Measurements from ENCODE around the gene ATOSB. TPM values are rescaled to one million over a fixed set of nuclear protein-coding genes. Genes with fewer than 3 reads are reported as not detected.

Gene ATOSB
- total RNA-seq, 2 donors from 2014 or later = 10.6 to 18.8 TPM

GRCh38 chr9:35107297-35108290 lies 8.1 kb downstream of the ATOSB start:
- ATAC-seq (replicated peaks) = no peak
- peaks cover 17% of the 10 kb centered on the region for H3K4me1 Mint-ChIP-seq
- peaks cover 45% of the 10 kb centered on the region for H3K36me3 Mint-ChIP-seq (ENCODE audit: low read depth)
- H3K9me3 Mint-ChIP-seq = no peaks in the 10 kb centered on the region
- H3K27ac Mint-ChIP-seq = no peak overlapping the region
- no peaks in the 10 kb centered on the region for H3K27me3 Mint-ChIP-seq
- no peak overlapping the region for H3K4me3 Mint-ChIP-seq

GRCh38 chr9:35106343-35106730 lies 9.3 kb downstream of the ATOSB start:
- no peak for ATAC-seq (replicated peaks)
- no peak overlapping the region for H3K4me3 Mint-ChIP-seq
- H3K27me3 Mint-ChIP-seq = no peaks in the 10 kb centered on the region
- peaks cover 57% of the 10 kb centered on the region for H3K36me3 Mint-ChIP-seq (ENCODE audit: low read depth)
- H3K9me3 Mint-ChIP-seq = no peaks in the 10 kb centered on the region
- peaks cover 18% of the 10 kb centered on the region for H3K4me1 Mint-ChIP-seq
- H3K27ac Mint-ChIP-seq = peak overlapping the region; percentile 32

GRCh38 chr9:35105571-35106342 lies 9.9 kb downstream of the ATOSB start:
- H3K4me1 Mint-ChIP-seq = peaks cover 23% of the 10 kb centered on the region
- no peak for ATAC-seq (replicated peaks)
- H3K4me3 Mint-ChIP-seq = no peak overlapping the region
- peak overlapping the region; percentile 32 for H3K27ac Mint-ChIP-seq
- peaks cover 62% of the 10 kb centered on the region for H3K36me3 Mint-ChIP-seq (ENCODE audit: low read depth)
- H3K9me3 Mint-ChIP-seq = no peaks in the 10 kb centered on the region
- H3K27me3 Mint-ChIP-seq = no peaks in the 10 kb centered on the region

- no peak for ATAC-seq (replicated peaks)
- Mint-ChIP-seq H3K4me1 (peaks cover 23% of the 10 kb centered on the region), H3K4me3 (no peak overlapping the region), H3K27me3 (no peaks in the 10 kb centered on the region), H3K9me3 (no peaks in the 10 kb centered on the region), H3K27ac (no peak overlapping the region), H3K36me3 (ENCODE audit: low read depth) (peaks cover 69% of the 10 kb centered on the region)
Measured at GRCh38 chr9:35105126-35105525, 10.5 kb downstream of the ATOSB start.

GRCh38 chr9:35104586-35104985 lies 11.1 kb downstream of the ATOSB start:
- Mint-ChIP-seq H3K4me3 (no peak overlapping the region), H3K36me3 (ENCODE audit: low read depth) (peaks cover 74% of the 10 kb centered on the region), H3K27ac (peak overlapping the region; percentile 93), H3K4me1 (peaks cover 23% of the 10 kb centered on the region), H3K27me3 (no peaks in the 10 kb centered on the region), H3K9me3 (no peaks in the 10 kb centered on the region)
- no peak for ATAC-seq (replicated peaks)

GRCh38 chr9:35103660-35104191 lies 11.9 kb downstream of the ATOSB start:
- ATAC-seq (replicated peaks) = no peak
- Mint-ChIP-seq H3K4me3 (peak overlapping the region; percentile 85), H3K9me3 (no peaks in the 10 kb centered on the region), H3K36me3 (ENCODE audit: low read depth) (peaks cover 83% of the 10 kb centered on the region), H3K27me3 (no peaks in the 10 kb centered on the region), H3K27ac (peak overlapping the region; percentile 93), H3K4me1 (peaks cover 23% of the 10 kb centered on the region)

- Mint-ChIP-seq H3K4me1 (peaks cover 24% of the 10 kb centered on the region), H3K4me3 (peak within 1 kb of the TSS; percentile 85), H3K36me3 (ENCODE audit: low read depth) (peaks cover 78% of the 10 kb centered on the region), H3K27me3 (no peaks in the 10 kb centered on the region), H3K27ac (peak within 1 kb of the TSS; percentile 93), H3K9me3 (no peaks in the 10 kb centered on the region)
- peak; percentile 100 for ATAC-seq (replicated peaks)
Measured at GRCh38 chr9:35102769-35103659, 12.6 kb downstream of the ATOSB start, which contains the start of gene STOML2. Gene STOML2 (minus strand): TSS chr9:35103131. CDS start chr9:35103094, 37 bp downstream.

- Mint-ChIP-seq H3K4me1 (peaks cover 30% of the 10 kb centered on the region), H3K4me3 (peak overlapping the region; percentile 85), H3K27me3 (no peaks in the 10 kb centered on the region), H3K9me3 (no peaks in the 10 kb centered on the region), H3K36me3 (ENCODE audit: low read depth) (peaks cover 76% of the 10 kb centered on the region), H3K27ac (peak overlapping the region; percentile 93)
- ATAC-seq (replicated peaks) = no peak
Measured at GRCh38 chr9:35102465-35102768, 13.2 kb downstream of the ATOSB start.

- peaks cover 33% of the 10 kb centered on the region for H3K4me1 Mint-ChIP-seq
- H3K4me3 Mint-ChIP-seq = peak overlapping the region; percentile 84
- peak overlapping the region; percentile 44 for H3K27ac Mint-ChIP-seq
- H3K27me3 Mint-ChIP-seq = no peaks in the 10 kb centered on the region
- no peak for ATAC-seq (replicated peaks)
- H3K36me3 Mint-ChIP-seq (ENCODE audit: low read depth) = peaks cover 52% of the 10 kb centered on the region
- H3K9me3 Mint-ChIP-seq = no peaks in the 10 kb centered on the region
Measured at GRCh38 chr9:35097573-35097972, 18.1 kb downstream of the ATOSB start.

- Mint-ChIP-seq H3K27ac (peak within 1 kb of the TSS; percentile 81), H3K4me1 (peaks cover 22% of the 10 kb centered on the region), H3K27me3 (no peaks in the 10 kb centered on the region), H3K9me3 (no peaks in the 10 kb centered on the region), H3K36me3 (ENCODE audit: low read depth) (peaks cover 48% of the 10 kb centered on the region), H3K4me3 (peak within 1 kb of the TSS; percentile 84)
- peak; percentile 92 for ATAC-seq (replicated peaks)
Measured at GRCh38 chr9:35096035-35096849, 19.4 kb downstream of the ATOSB start, which contains the start of gene PIGO. Gene PIGO (minus strand): TSS chr9:35096591. CDS start chr9:35095565, 1,026 bp downstream.

GRCh38 chr9:35091536-35091935 lies 24.1 kb downstream of the ATOSB start:
- Mint-ChIP-seq H3K9me3 (no peaks in the 10 kb centered on the region), H3K4me3 (no peak overlapping the region)

GRCh38 chr9:35089434-35089833 lies 26.2 kb downstream of the ATOSB start:
- Mint-ChIP-seq H3K36me3 (ENCODE audit: low read depth) (peaks cover 41% of the 10 kb centered on the region), H3K27ac (peak overlapping the region; percentile 67)
- no peak for ATAC-seq (replicated peaks)

More at GRCh38 chr9:35091536-35091935, 24.1 kb downstream of the ATOSB start:
- peaks cover 11% of the 10 kb centered on the region for H3K4me1 Mint-ChIP-seq
- H3K27ac Mint-ChIP-seq = no peak overlapping the region
- peaks cover 47% of the 10 kb centered on the region for H3K36me3 Mint-ChIP-seq (ENCODE audit: low read depth)
- no peak for ATAC-seq (replicated peaks)
- no peaks in the 10 kb centered on the region for H3K27me3 Mint-ChIP-seq

GRCh38 chr9:35085078-35085477 lies 30.6 kb downstream of the ATOSB start:
- Mint-ChIP-seq H3K4me3 (no peak overlapping the region), H3K36me3 (ENCODE audit: low read depth) (peaks cover 23% of the 10 kb centered on the region), H3K27me3 (no peaks in the 10 kb centered on the region), H3K9me3 (no peaks in the 10 kb centered on the region), H3K4me1 (no peaks in the 10 kb centered on the region), H3K27ac (no peak overlapping the region)
- no peak for ATAC-seq (replicated peaks)

More at GRCh38 chr9:35089434-35089833, 26.2 kb downstream of the ATOSB start:
- Mint-ChIP-seq H3K9me3 (no peaks in the 10 kb centered on the region), H3K4me1 (peaks cover 3% of the 10 kb centered on the region), H3K27me3 (no peaks in the 10 kb centered on the region), H3K4me3 (no peak overlapping the region)
